Mesothelial cell of epicardium (in vitro differentiated cells): ENCODE measurements around the gene SERPINB12. TPM values are rescaled to one million over a fixed set of nuclear protein-coding genes. Genes with fewer than 3 reads are reported as not detected.

Experiments
- DNase-seq, 2 experiments: peaks; one replicate each; pipeline ENCODE4 v3.0.0; 2021; ENCODE audit warnings: low spot score in 2 of 2; ENCODE audit not compliant: unreplicated experiment in 2 of 2
- H3K27ac Mint-ChIP-seq: 2 replicates; pipeline ENCODE4 v1.8.0; 2021; ENCODE audit warnings: mixed read lengths
- H3K27me3 Mint-ChIP-seq: 2 replicates; pipeline ENCODE4 v1.8.0; 2021; ENCODE audit warnings: low read depth, mixed read lengths
- H3K36me3 Mint-ChIP-seq: 2 replicates; pipeline ENCODE4 v1.8.0; 2021; ENCODE audit warnings: mixed read lengths
- H3K4me1 Mint-ChIP-seq: 2 replicates; pipeline ENCODE4 v1.8.0; 2021; ENCODE audit warnings: mixed read lengths
- H3K4me3 Mint-ChIP-seq: 2 replicates; pipeline ENCODE4 v1.8.0; 2021; ENCODE audit warnings: mild to moderate bottlenecking, moderate library complexity, mixed read lengths
- H3K9me3 Mint-ChIP-seq: 2 replicates; pipeline ENCODE4 v1.8.0; 2021; ENCODE audit warnings: mixed read lengths
- CTCF ChIP-seq: fragments of 200-600 bp; sonication (generic); IDR thresholded peaks from one replicate; pipeline ENCODE4 v1.5.0; 2021; ENCODE audit warnings: antibody characterized with exemption; ENCODE audit not compliant: unreplicated experiment
- total RNA-seq: library from RNA; stranded (reverse); gene quantifications from 3 replicates; pipeline ENCODE4 v1.2.1, GENCODE V29; 2021

SERPINB12 gene
- total RNA-seq, 1 donor from 2014 or later: not detected

GRCh38 chr18:63578357-63578958 lies 36.3 kb downstream of the SERPINB12 start:
- H3K27me3 Mint-ChIP-seq: peaks cover 9% of the 10 kb centered on the region
- H3K4me3 Mint-ChIP-seq: no peak overlapping the region
- H3K9me3 Mint-ChIP-seq: no peaks in the 10 kb centered on the region
- TF ChIP-seq CTCF: peak; percentile 65
- H3K27ac Mint-ChIP-seq: no peak overlapping the region
- H3K36me3 Mint-ChIP-seq: no peaks in the 10 kb centered on the region
- H3K4me1 Mint-ChIP-seq: peaks cover 10% of the 10 kb centered on the region
- DNase-seq: peak in 1 of 2 experiments; percentile 52

GRCh38 chr18:63579616-63580015 lies 37.4 kb downstream of the SERPINB12 start:
- Mint-ChIP-seq H3K27me3 (peaks cover 9% of the 10 kb centered on the region), H3K4me1 (peaks cover 16% of the 10 kb centered on the region), H3K4me3 (no peak overlapping the region), H3K36me3 (no peaks in the 10 kb centered on the region), H3K9me3 (no peaks in the 10 kb centered on the region), H3K27ac (no peak overlapping the region)
- DNase-seq: no peak
- TF ChIP-seq CTCF: no peak

DNA sequence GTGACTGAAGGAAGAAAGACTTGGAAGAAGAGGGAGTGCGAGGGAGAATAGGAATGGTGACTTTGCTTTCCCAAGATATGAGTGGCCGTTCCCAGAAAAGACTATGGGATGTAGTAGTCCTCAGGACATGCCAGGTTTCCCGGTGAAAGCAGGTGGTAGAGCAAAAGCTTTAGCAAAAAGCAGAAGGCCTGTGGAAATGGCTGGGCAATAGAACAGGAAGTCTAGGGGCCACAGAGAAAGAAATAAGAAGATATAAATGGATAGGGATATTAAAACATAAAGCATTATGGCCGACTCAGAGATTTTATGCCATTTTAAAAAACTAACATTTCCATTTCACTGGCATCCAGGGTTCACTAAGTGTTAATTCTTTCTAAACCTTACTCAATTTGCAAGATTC lies 43.8 kb downstream of the SERPINB12 start:
- TF ChIP-seq CTCF: no peak
- Mint-ChIP-seq H3K36me3 (no peaks in the 10 kb centered on the region), H3K9me3 (peaks cover 7% of the 10 kb centered on the region), H3K4me1 (peaks cover 30% of the 10 kb centered on the region), H3K4me3 (no peak overlapping the region), H3K27me3 (peaks cover 7% of the 10 kb centered on the region), H3K27ac (no peak overlapping the region)
- DNase-seq: no peak

DNA sequence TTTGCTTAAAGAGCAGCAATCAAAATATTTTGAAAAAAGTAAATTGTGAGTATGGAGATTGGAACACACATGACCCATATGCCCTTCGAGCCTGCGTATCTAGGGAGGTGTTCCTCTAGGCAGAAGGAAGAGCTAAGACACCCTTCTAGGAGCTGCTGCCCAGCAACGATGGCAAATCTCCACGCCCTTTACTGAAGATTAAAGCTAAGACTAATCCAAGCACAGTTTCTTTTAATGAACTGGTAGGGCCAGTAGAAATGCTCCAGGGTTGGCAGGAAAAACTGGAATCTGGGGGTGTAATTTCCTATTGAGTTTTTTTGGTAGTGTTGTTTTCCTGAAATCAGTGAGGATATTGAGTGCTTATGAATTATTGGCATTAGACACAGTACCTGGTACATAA lies 44.3 kb downstream of the SERPINB12 start:
- no peak for DNase-seq
- Mint-ChIP-seq H3K4me1 (peaks cover 30% of the 10 kb centered on the region), H3K27ac (peak overlapping the region; percentile 36), H3K4me3 (no peak overlapping the region), H3K27me3 (peaks cover 3% of the 10 kb centered on the region), H3K36me3 (no peaks in the 10 kb centered on the region), H3K9me3 (peaks cover 7% of the 10 kb centered on the region)
- TF ChIP-seq CTCF: no peak

- peak within 1 kb of the TSS; percentile 36 for H3K27ac Mint-ChIP-seq
Measured at GRCh38 chr18:63586966-63587365, 44.8 kb downstream of the SERPINB12 start, which contains the start of gene SERPINB13. SERPINB13 (plus strand) TSS chr18:63587343; CDS start chr18:63588668, 1,325 bp downstream.

More at GRCh38 chr18:63586966-63587365, 44.8 kb downstream of the SERPINB12 start, which contains the start of gene SERPINB13:
- H3K36me3 Mint-ChIP-seq: no peaks in the 10 kb centered on the region
- no peak for DNase-seq
- peaks cover 30% of the 10 kb centered on the region for H3K4me1 Mint-ChIP-seq
- no peaks in the 10 kb centered on the region for H3K27me3 Mint-ChIP-seq
- H3K9me3 Mint-ChIP-seq: peaks cover 7% of the 10 kb centered on the region
- H3K4me3 Mint-ChIP-seq: no peak within 1 kb of the TSS
- no peak for TF ChIP-seq CTCF
